H1 (cell line): ENCODE measurements around the gene AOPEP. TPM values are rescaled to one million over a fixed set of nuclear protein-coding genes. Genes with fewer than 3 reads are reported as not detected.

Experiments
- CTCF ChIA-PET: fragments of 300-600 bp; sonication (Branson Sonifier 250); formaldehyde crosslinking; loops from one replicate; lab custom pipeline; 2021; ENCODE audit not compliant: partially characterized antibody; lab: Charles Lee
- POLR2A ChIA-PET: fragments of 300-600 bp; sonication (Branson Sonifier 250); formaldehyde crosslinking; loops from one replicate; lab custom pipeline; 2021; ENCODE audit warnings: inconsistent platforms; ENCODE audit not compliant: partially characterized antibody; lab: Charles Lee
- DNase-seq, 2 experiments: peaks; one replicate each; pipeline versions ENCODE4 v3.0.0 to v3.0.0-alpha.2; 2010 to 2022; ENCODE audit warnings: low spot score in 2 of 2, low read depth in 1 of 2, mixed read lengths in 1 of 2
- FAIRE-seq: peaks from 2 replicates; lab custom pipeline; 2011; peaks lifted over from hg19 to GRCh38; lab: Jason Lieb, UNC
- H2AFZ ChIP-seq: 2 replicates; pipeline ENCODE4 v1.8.1; 2012; ENCODE audit warnings: low read length, inconsistent platforms
- H2AK5ac ChIP-seq: 2 replicates; pipeline ENCODE4 v1.6.1; 2013; ENCODE audit warnings: low read depth, low read length
- H2BK120ac ChIP-seq: replicated peaks from 2 replicates; pipeline ENCODE3; 2013; ENCODE audit warnings: low read depth, low read length, inconsistent platforms
- H2BK12ac ChIP-seq: 2 replicates; pipeline ENCODE4 v1.6.1; 2013; ENCODE audit warnings: low read depth, low read length
- H2BK15ac ChIP-seq: 2 replicates; pipeline ENCODE4 v1.6.1; 2013; ENCODE audit warnings: low read length
- H2BK20ac ChIP-seq: 2 replicates; pipeline ENCODE4 v1.6.1; 2013; ENCODE audit warnings: low read length
- H2BK5ac ChIP-seq: 2 replicates; pipeline ENCODE4 v1.6.1; 2013; ENCODE audit warnings: low read depth, low read length
- H3K14ac ChIP-seq: 2 replicates; pipeline ENCODE4 v1.6.1; 2013; ENCODE audit warnings: inconsistent platforms; ENCODE audit not compliant: insufficient read length
- H3K18ac ChIP-seq: 2 replicates; pipeline ENCODE4 v1.6.1; 2013; ENCODE audit warnings: low read length; ENCODE audit errors: extremely low read depth
- H3K23ac ChIP-seq: 2 replicates; pipeline ENCODE4 v1.6.1; 2013; ENCODE audit warnings: inconsistent platforms; ENCODE audit not compliant: insufficient read length
- H3K23me2 ChIP-seq: 2 replicates; pipeline ENCODE4 v1.6.1; 2013; ENCODE audit warnings: low read depth, low read length
- H3K27ac ChIP-seq: 2 replicates; pipeline ENCODE4 v1.6.1; 2011; ENCODE audit warnings: low read depth, low read length, inconsistent platforms
- H3K27me3 ChIP-seq, 4 experiments: replicated peaks in 1 of 4; 1 replicate in 1 of 4; 2 replicates in 3 of 4; pipeline versions ENCODE4 v1.6.1 to v1.8.1; 2011 to 2013; ENCODE audit warnings: low read length in 3 of 4, mild to moderate bottlenecking in 3 of 4, inconsistent platforms in 2 of 4, mixed read lengths in 2 of 4, moderate library complexity in 1 of 4; ENCODE audit not compliant: control insufficient read depth in 3 of 4, insufficient read depth in 3 of 4; ENCODE audit errors: extremely low read depth in 1 of 4
- H3K36me3 ChIP-seq, 4 experiments: 2 replicates each; pipeline versions ENCODE4 v1.6.1 to v1.8.1; 2011 to 2013; ENCODE audit warnings: mild to moderate bottlenecking in 4 of 4, low read length in 3 of 4, moderate library complexity in 2 of 4, control low read depth in 1 of 4, inconsistent platforms in 1 of 4; ENCODE audit not compliant: insufficient read depth in 4 of 4, control insufficient read depth in 2 of 4
- H3K4ac ChIP-seq: replicated peaks from 2 replicates; pipeline ENCODE3; 2013; ENCODE audit warnings: low read length, low read depth, mixed read lengths, inconsistent platforms; ENCODE audit not compliant: insufficient read length
- H3K4me1 ChIP-seq, 4 experiments: replicated peaks in 1 of 4; 1 replicate in 1 of 4; 2 replicates in 3 of 4; pipeline versions ENCODE4 v1.6.1 to v1.8.1; 2011 to 2013; ENCODE audit warnings: low read length in 3 of 4, inconsistent platforms in 2 of 4, mixed read lengths in 1 of 4; ENCODE audit not compliant: insufficient read depth in 4 of 4, control insufficient read depth in 3 of 4
- H3K4me2 ChIP-seq, 2 experiments: 2 replicates each; pipeline versions ENCODE4 v1.6.1 to v1.8.1; 2011 to 2013; ENCODE audit warnings: low read depth in 2 of 2, low read length in 2 of 2, control low read depth in 1 of 2, inconsistent platforms in 1 of 2, mild to moderate bottlenecking in 1 of 2; ENCODE audit not compliant: insufficient read depth in 1 of 2
- H3K4me3 ChIP-seq, 4 experiments: fragments of 200-600, 300-600 bp in 1 of 4; sonication (generic), shearing (Covaris generic), sonication (Bioruptor Twin) in 1 of 4; 2 replicates each; pipeline versions ENCODE4 v1.5.1 to v1.8.1; 2011 to 2016; ENCODE audit warnings: low read length in 4 of 4, low read depth in 3 of 4, control low read depth in 2 of 4, inconsistent platforms in 2 of 4, mild to moderate bottlenecking in 2 of 4, mixed read lengths in 1 of 4, moderate library complexity in 1 of 4; ENCODE audit not compliant: insufficient read depth in 2 of 4; ENCODE audit errors: extremely low read depth in 1 of 4
- H3K56ac ChIP-seq: replicated peaks from 2 replicates; pipeline ENCODE3; 2013; ENCODE audit warnings: low read depth, mild to moderate bottlenecking, mixed read lengths, low read length, inconsistent platforms; ENCODE audit not compliant: insufficient read length
- H3K79me1 ChIP-seq: 2 replicates; pipeline ENCODE4 v1.6.1; 2013; ENCODE audit warnings: low read depth, low read length, control low read depth
- H3K79me2 ChIP-seq, 2 experiments: 2 replicates each; pipeline versions ENCODE4 v1.6.1 to v1.8.1; 2012 to 2013; ENCODE audit warnings: low read length in 2 of 2, mild to moderate bottlenecking in 2 of 2, inconsistent platforms in 1 of 2; ENCODE audit not compliant: insufficient read depth in 2 of 2, control insufficient read depth in 1 of 2
- H3K9ac ChIP-seq, 4 experiments: replicated peaks in 1 of 4; 1 replicate in 1 of 4; 2 replicates in 3 of 4; pipeline versions ENCODE4 v1.6.1 to v1.8.1; 2011 to 2013; ENCODE audit warnings: low read depth in 3 of 4, low read length in 3 of 4, control low read depth in 2 of 4, mild to moderate bottlenecking in 2 of 4, moderate library complexity in 2 of 4, inconsistent platforms in 1 of 4; ENCODE audit errors: extremely low read depth in 1 of 4
- H3K9me3 ChIP-seq, 2 experiments: 2 replicates each; pipeline versions ENCODE4 v1.6.1 to v1.8.1; 2012 to 2013; ENCODE audit warnings: mild to moderate bottlenecking in 2 of 2, moderate library complexity in 2 of 2, control low read depth in 1 of 2, inconsistent platforms in 1 of 2, low read depth in 1 of 2, low read length in 1 of 2, mixed read lengths in 1 of 2; ENCODE audit not compliant: insufficient read depth in 2 of 2
- H4K20me1 ChIP-seq, 2 experiments: replicated peaks in 1 of 2; 2 replicates each; pipeline versions ENCODE3 to v1.8.1; 2011 to 2013; ENCODE audit warnings: inconsistent platforms in 2 of 2, low read length in 2 of 2, mild to moderate bottlenecking in 1 of 2; ENCODE audit not compliant: insufficient read depth in 2 of 2, control insufficient read depth in 1 of 2
- H4K5ac ChIP-seq: 2 replicates; pipeline ENCODE4 v1.6.1; 2013; ENCODE audit warnings: low read length, low read depth, mixed read lengths, inconsistent platforms; ENCODE audit not compliant: insufficient read length
- H4K8ac ChIP-seq: 2 replicates; pipeline ENCODE4 v1.8.0; 2013; ENCODE audit warnings: mild to moderate bottlenecking, moderate library complexity, low read length, inconsistent platforms; ENCODE audit not compliant: insufficient read depth; ENCODE audit errors: extremely low read depth
- H4K91ac ChIP-seq: replicated peaks from 2 replicates; pipeline ENCODE3; 2013; ENCODE audit warnings: low read length, mixed read lengths, inconsistent platforms; ENCODE audit not compliant: insufficient read length
- BRCA1 ChIP-seq: IDR thresholded peaks from 2 replicates; pipeline ENCODE4 v1.6.1; 2012; ENCODE audit warnings: low read depth, low read length, improper control_type of control experiment
- CBX8 ChIP-seq: fragments of 300-800, 300-1000 bp; sonication (generic); IDR thresholded peaks from 2 replicates; pipeline ENCODE4 v1.7.1; 2016; ENCODE audit warnings: low read depth, low read length, borderline replicate concordance
- CHD1 ChIP-seq: IDR thresholded peaks from 2 replicates; pipeline ENCODE4 v1.6.1; 2012; ENCODE audit warnings: low read depth, low read length, improper control_type of control experiment
- GTF2F1 ChIP-seq: IDR thresholded peaks from 2 replicates; pipeline ENCODE4 v1.6.1; 2012; ENCODE audit warnings: low read depth, low read length, improper control_type of control experiment, borderline replicate concordance
- JUND ChIP-seq: IDR thresholded peaks from 2 replicates; pipeline ENCODE4 v1.6.1; 2011; ENCODE audit warnings: mild to moderate bottlenecking, improper control_type of control experiment, low read length
- KDM1A ChIP-seq: fragments of 200-600, 300-600 bp; sonication (generic); IDR thresholded peaks from 2 replicates; pipeline ENCODE4 v1.7.1; 2016; ENCODE audit warnings: mild to moderate bottlenecking, low read length, borderline replicate concordance
- POLR2A ChIP-seq, 2 experiments: IDR thresholded peaks; 1 replicate in 1 of 2; 2 replicates in 1 of 2; pipeline ENCODE4 v1.6.1; 2011; ENCODE audit warnings: low read depth in 2 of 2, low read length in 2 of 2, mild to moderate bottlenecking in 2 of 2; ENCODE audit errors: control extremely low read depth in 1 of 2
- RBBP5 ChIP-seq: IDR thresholded peaks from 2 replicates; pipeline ENCODE4 v1.7.1; 2012; ENCODE audit warnings: low read depth, mild to moderate bottlenecking, inconsistent platforms, low read length, moderate library complexity, borderline replicate concordance
- SP4 ChIP-seq: IDR thresholded peaks from 2 replicates; pipeline ENCODE4 v1.6.1; 2012; ENCODE audit warnings: low read length, inconsistent platforms
- SRF ChIP-seq: IDR thresholded peaks from 2 replicates; pipeline ENCODE4 v1.6.1; 2011; ENCODE audit warnings: mild to moderate bottlenecking, low read depth, low read length, moderate library complexity
- TBP ChIP-seq: IDR thresholded peaks from 2 replicates; pipeline ENCODE4 v1.6.1; 2011; ENCODE audit warnings: low read depth, low read length, improper control_type of control experiment
- WGBS, 2 experiments: shearing (Covaris generic) in 1 of 2; methylation state at CpG; one replicate each; pipeline versions ENCODE4 v1.1.6 to v1.1.7; 2013 to 2015; ENCODE audit warnings: low lambda C conversion rate in 2 of 2, mixed read lengths in 2 of 2, inconsistent platforms in 1 of 2, low coverage in 1 of 2, missing lambda C conversion rate in 1 of 2; ENCODE audit not compliant: insufficient replicate concordance in 2 of 2, insufficient coverage in 1 of 2, insufficient read length in 1 of 2; ENCODE audit errors: extremely low coverage in 1 of 2, missing lambda C conversion rate in 1 of 2; 5-methylcytosine and 5-hydroxymethylcytosine counted together
- polyA plus RNA-seq, 7 experiments: library from polyadenylated mRNA; depleted of rRNA in 3 of 7; stranded (reverse) in 5 of 7; unstranded in 2 of 7; fragments of >200 nt in 5 of 7; fragments of 200-250 nt in 2 of 7; gene quantifications; 1 replicate in 5 of 7; 2 replicates in 1 of 7; 4 replicates in 1 of 7; pipeline versions ENCODE4 v1.2.1 to v1.2.3, GENCODE V29; 2011 to 2013; ENCODE audit warnings: missing spikeins in 2 of 7, mixed read lengths in 2 of 7
- total RNA-seq: library from RNA; stranded (reverse); fragmentation: NEBNext Ultra II Directional; extraction: Animal tissue kit (Norgen Biotek cat#: 25700); gene quantifications from 2 replicates; pipeline ENCODE4 v1.2.1, GENCODE V29; 2021
- TF ChIP-seq, protein P1 (sequence below): IDR thresholded peaks from 2 replicates; pipeline ENCODE4 v1.6.1; 2012; ENCODE audit warnings: low read length, inconsistent platforms

AOPEP gene
- total and polyA plus RNA-seq, 2 of the 8 experiments (the other 6 are each of a cell fraction or from before 2014, with no cell fraction given) = 6.1 to 14.3 TPM

DNA sequence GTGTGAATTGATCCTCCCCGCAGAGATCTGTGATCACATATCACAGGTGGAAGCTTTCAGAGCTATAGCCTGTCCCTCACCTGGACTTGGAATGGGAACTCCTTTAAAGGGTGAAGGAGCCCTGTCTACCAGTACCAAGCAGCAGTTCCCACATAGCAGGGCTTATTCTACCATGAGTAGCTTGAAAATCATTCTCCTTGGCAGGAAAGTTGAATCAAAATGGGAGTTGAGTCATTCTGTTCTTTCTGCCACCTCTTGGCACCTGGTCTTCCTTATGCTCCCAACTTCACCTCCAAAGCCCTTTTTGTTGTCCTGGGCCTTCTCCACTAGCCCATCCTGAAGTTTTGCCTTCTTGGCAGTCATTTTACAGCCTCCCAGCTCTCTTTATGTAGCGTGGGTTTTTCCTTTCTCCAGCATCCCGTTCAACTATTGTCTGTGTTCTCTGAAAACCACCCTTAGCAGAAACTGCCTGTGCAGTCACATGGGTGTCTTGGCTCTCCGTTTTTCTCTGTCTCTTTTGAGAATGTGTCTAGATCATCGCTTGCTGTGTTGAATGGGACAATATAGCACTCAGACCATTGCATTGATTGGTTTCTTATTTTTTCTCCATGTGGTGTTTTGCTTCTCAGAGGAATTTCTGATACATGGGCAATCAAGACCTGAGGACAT, 222.2 kb downstream of the AOPEP start:
- Histone ChIP-seq H3K14ac (no peak overlapping the region), H3K23ac (no peak overlapping the region), H3K56ac (no peak overlapping the region), H4K91ac (no peak overlapping the region), H3K4me1 (peaks cover 15 to 35% (median 22%) of the 10 kb centered on the region in 4 experiments), H4K20me1 (no peaks in the 10 kb centered on the region), H3K18ac (no peak overlapping the region; the same call in 1 of the 2 replicates), H3K4me2 (no peak overlapping the region), H3K79me1 (no peaks in the 10 kb centered on the region; the same call in none of the 2 replicates), H2BK20ac (no peak overlapping the region), H3K79me2 (no peaks in the 10 kb centered on the region), H2BK12ac (no peak overlapping the region), H4K8ac (no peak overlapping the region), H3K27ac (no peak overlapping the region), H3K27me3 (no peaks in the 10 kb centered on the region), H3K4ac (no peak overlapping the region), H3K36me3 (no peaks in the 10 kb centered on the region), H2BK120ac (no peak overlapping the region), H3K9ac (no peak overlapping the region), H2BK5ac (no peak overlapping the region), H3K23me2 (no peaks in the 10 kb centered on the region), H4K5ac (no peak overlapping the region), H3K9me3 (no peaks in the 10 kb centered on the region), H3K4me3 (no peak overlapping the region), H2BK15ac (no peak overlapping the region), H2AK5ac (no peak overlapping the region), H2AFZ (no peak overlapping the region)
- FAIRE-seq = no peak
- 83% methylated on average over 5 of the region's 5 CpGs; no CpG with 5 or more reads in 1 of the 2 experiments for WGBS, 2 experiments
- CTCF ChIA-PET = interaction anchor here (1.0 to 2.8 kb wide), 4 partner anchors 18 to 147 kb away, joined by 3 to 9 read pairs (median 4); no protein-coding TSS in a partner anchor
- POLR2A ChIA-PET = interaction anchor here (0.8 kb wide), 1 partner anchor 19 kb away, joined by 3 read pairs; no protein-coding TSS in a partner anchor
- no peak for DNase-seq
- TF ChIP-seq TBP (no peak), KDM1A (no peak), SP4 (no peak), SRF (no peak), JUND (no peak), CBX8 (no peak), RBBP5 (no peak), POLR2A (IDR thresholded peaks at IDR 0.05; ENCODE audit: control extremely low read depth in 1 of 2, low read depth in 2 of 2, low read length in 2 of 2) (no peak), GTF2F1 (no peak), BRCA1 (no peak), CHD1 (no peak)
- TF ChIP-seq, protein P1, sequence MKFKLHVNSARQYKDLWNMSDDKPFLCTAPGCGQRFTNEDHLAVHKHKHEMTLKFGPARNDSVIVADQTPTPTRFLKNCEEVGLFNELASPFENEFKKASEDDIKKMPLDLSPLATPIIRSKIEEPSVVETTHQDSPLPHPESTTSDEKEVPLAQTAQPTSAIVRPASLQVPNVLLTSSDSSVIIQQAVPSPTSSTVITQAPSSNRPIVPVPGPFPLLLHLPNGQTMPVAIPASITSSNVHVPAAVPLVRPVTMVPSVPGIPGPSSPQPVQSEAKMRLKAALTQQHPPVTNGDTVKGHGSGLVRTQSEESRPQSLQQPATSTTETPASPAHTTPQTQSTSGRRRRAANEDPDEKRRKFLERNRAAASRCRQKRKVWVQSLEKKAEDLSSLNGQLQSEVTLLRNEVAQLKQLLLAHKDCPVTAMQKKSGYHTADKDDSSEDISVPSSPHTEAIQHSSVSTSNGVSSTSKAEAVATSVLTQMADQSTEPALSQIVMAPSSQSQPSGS = no peak
